ACC112 (cell line): Measurements from ENCODE around the gene FMO5.
"Not testable (repeated sequence)": the region's sequence is repeated elsewhere in the genome, so short reads cannot be mapped to it uniquely, and the experiment has no call there.

Source experiments
- H2AFZ ChIP-seq: fragments of 200-600 bp; sonication (generic); one replicate; pipeline ENCODE4 v1.6.0; 2017; ENCODE audit warnings: antibody characterized with exemption, low read length; ENCODE audit not compliant: unreplicated experiment
- H3K27ac ChIP-seq: fragments of 200-600 bp; sonication (generic); 2 replicates; pipeline ENCODE4 v1.5.1; 2014; ENCODE audit warnings: low read depth, mild to moderate bottlenecking, antibody characterized with exemption, low read length, moderate library complexity
- H3K27me3 ChIP-seq: fragments of 200-600 bp; sonication (generic); 2 replicates; pipeline ENCODE4 v1.6.1; 2014; ENCODE audit warnings: mild to moderate bottlenecking, antibody characterized with exemption, low read length, moderate library complexity, mixed read lengths; ENCODE audit not compliant: insufficient read depth
- H3K36me3 ChIP-seq: fragments of 200-600 bp; sonication (generic); 2 replicates; pipeline ENCODE4 v1.6.1; 2016; ENCODE audit warnings: mild to moderate bottlenecking, antibody characterized with exemption, low read length, moderate library complexity, mixed read lengths; ENCODE audit not compliant: insufficient read depth
- H3K4me1 ChIP-seq: fragments of 200-600 bp; sonication (generic); one replicate; pipeline ENCODE4 v1.6.1; 2016; ENCODE audit warnings: low read length, mixed read lengths; ENCODE audit not compliant: insufficient read depth, unreplicated experiment, control insufficient read depth
- H3K4me3 ChIP-seq: fragments of 200-600 bp; sonication (generic); 2 replicates; pipeline ENCODE4 v1.5.1; 2014; ENCODE audit warnings: mild to moderate bottlenecking, low read depth, low read length
- H3K79me2 ChIP-seq: fragments of 200-600 bp; sonication (generic); one replicate; pipeline ENCODE4 v1.6.0; 2016; ENCODE audit warnings: low read length; ENCODE audit not compliant: control insufficient read depth, unreplicated experiment, insufficient read depth

FMO5 gene

GRCh38 chr1:147169840-147170674, 55.1 kb downstream of the FMO5 start:
- peak overlapping the region; percentile 90; the same call in 1 of the 2 replicates for H3K4me3 ChIP-seq

GRCh38 chr1:147169171-147169570, 56.0 kb downstream of the FMO5 start:
- H2AFZ ChIP-seq: no peak overlapping the region
- no peaks in the 10 kb centered on the region for H3K27me3 ChIP-seq
- H3K4me1 ChIP-seq: peaks cover 53% of the 10 kb centered on the region
- H3K4me3 ChIP-seq: peak overlapping the region; percentile 90; the same call in 1 of the 2 replicates
- peaks cover 68% of the 10 kb centered on the region for H3K79me2 ChIP-seq
- peak overlapping the region; percentile 88 for H3K27ac ChIP-seq
- H3K36me3 ChIP-seq: 0 out of 2 replicates have a peak, but pooled peaks cover 7% of the 10 kb centered on the region

More at GRCh38 chr1:147169840-147170674, 55.1 kb downstream of the FMO5 start:
- H3K4me1 ChIP-seq: peaks cover 61% of the 10 kb centered on the region
- peaks cover 75% of the 10 kb centered on the region for H3K79me2 ChIP-seq
- 0 out of 2 replicates have a peak, but pooled peaks cover 3% of the 10 kb centered on the region for H3K36me3 ChIP-seq
- peak overlapping the region; percentile 88; the same call in 1 of the 2 replicates for H3K27ac ChIP-seq
- no peak overlapping the region for H2AFZ ChIP-seq
- H3K27me3 ChIP-seq: no peaks in the 10 kb centered on the region

- Histone ChIP-seq H3K79me2 (peaks cover 62% of the 10 kb centered on the region), H3K4me3 (peak overlapping the region; percentile 90), H3K27me3 (no peaks in the 10 kb centered on the region), H2AFZ (no peak overlapping the region), H3K4me1 (peaks cover 48% of the 10 kb centered on the region), H3K36me3 (0 out of 2 replicates have a peak, but pooled peaks cover 7% of the 10 kb centered on the region), H3K27ac (peak overlapping the region; percentile 88)
Measured at GRCh38 chr1:147168626-147169058, 56.5 kb downstream of the FMO5 start.

GRCh38 chr1:147167365-147167764, 57.8 kb downstream of the FMO5 start:
- H3K79me2 ChIP-seq: peaks cover 57% of the 10 kb centered on the region
- H3K27ac ChIP-seq: peak overlapping the region; percentile 88
- H2AFZ ChIP-seq: no peak overlapping the region
- H3K4me3 ChIP-seq: peak overlapping the region; percentile 25; the same call in 1 of the 2 replicates
- H3K27me3 ChIP-seq: no peaks in the 10 kb centered on the region
- H3K36me3 ChIP-seq: 0 out of 2 replicates have a peak, but pooled peaks cover 12% of the 10 kb centered on the region
- H3K4me1 ChIP-seq: peaks cover 46% of the 10 kb centered on the region

- H3K36me3 ChIP-seq: peaks cover 20% of the 10 kb centered on the region; the same call in 1 of the 2 replicates
- H3K4me1 ChIP-seq: peaks cover 20% of the 10 kb centered on the region
- H3K27me3 ChIP-seq: no peaks in the 10 kb centered on the region
- H2AFZ ChIP-seq: no peak overlapping the region
- no peak overlapping the region for H3K27ac ChIP-seq
- peaks cover 20% of the 10 kb centered on the region for H3K79me2 ChIP-seq
- no peak overlapping the region for H3K4me3 ChIP-seq
Measured at GRCh38 chr1:147163019-147163418, 62.1 kb downstream of the FMO5 start.

GRCh38 chr1:147162093-147162492, 63.0 kb downstream of the FMO5 start:
- Histone ChIP-seq H3K27me3 (no peaks in the 10 kb centered on the region), H3K4me1 (peaks cover 13% of the 10 kb centered on the region), H2AFZ (no peak overlapping the region), H3K4me3 (no peak overlapping the region), H3K36me3 (peaks cover 27% of the 10 kb centered on the region), H3K27ac (no peak overlapping the region), H3K79me2 (peaks cover 15% of the 10 kb centered on the region)

GRCh38 chr1:147157116-147157515, 68.0 kb downstream of the FMO5 start:
- H3K36me3 ChIP-seq: peaks cover 18% of the 10 kb centered on the region
- not testable (repeated sequence) for H3K4me3 ChIP-seq, H3K27ac ChIP-seq, H3K79me2 ChIP-seq, H3K4me1 ChIP-seq, H2AFZ ChIP-seq, H3K27me3 ChIP-seq

- H3K4me3 ChIP-seq: no peak overlapping the region
- no peak overlapping the region for H3K27ac ChIP-seq
- no peaks in the 10 kb centered on the region for H3K79me2 ChIP-seq
- peaks cover 18% of the 10 kb centered on the region for H3K36me3 ChIP-seq
- H3K27me3 ChIP-seq: no peaks in the 10 kb centered on the region
- no peaks in the 10 kb centered on the region for H3K4me1 ChIP-seq
- no peak overlapping the region for H2AFZ ChIP-seq
Measured at GRCh38 chr1:147156642-147157041, 68.5 kb downstream of the FMO5 start.

GRCh38 chr1:147152772-147153171, 72.4 kb downstream of the FMO5 start:
- Histone ChIP-seq H3K27me3 (no peaks in the 10 kb centered on the region), H3K36me3 (peaks cover 7% of the 10 kb centered on the region; the same call in 1 of the 2 replicates), H3K4me3 (no peak overlapping the region), H3K27ac (no peak overlapping the region), H3K79me2 (no peaks in the 10 kb centered on the region), H3K4me1 (no peaks in the 10 kb centered on the region), H2AFZ (no peak overlapping the region)

- Histone ChIP-seq H3K4me1 (no peaks in the 10 kb centered on the region), H2AFZ (no peak overlapping the region), H3K36me3 (0 out of 2 replicates have a peak, but pooled peaks cover 4% of the 10 kb centered on the region), H3K27me3 (no peaks in the 10 kb centered on the region), H3K4me3 (no peak overlapping the region), H3K27ac (no peak overlapping the region), H3K79me2 (no peaks in the 10 kb centered on the region)
Measured at GRCh38 chr1:147151244-147151643, 73.9 kb downstream of the FMO5 start.

GRCh38 chr1:147142886-147143285, 82.3 kb downstream of the FMO5 start:
- Histone ChIP-seq H3K27me3 (peaks cover 15% of the 10 kb centered on the region; the same call in 1 of the 2 replicates), H2AFZ (no peak overlapping the region)

More at GRCh38 chr1:147142886-147143285, 82.3 kb downstream of the FMO5 start:
- Histone ChIP-seq H3K27ac (no peak overlapping the region), H3K79me2 (no peaks in the 10 kb centered on the region), H3K4me1 (no peaks in the 10 kb centered on the region), H3K4me3 (no peak overlapping the region), H3K36me3 (no peaks in the 10 kb centered on the region)
